BJ (cell line): ENCODE measurements around the gene PCDHGA10. TPM values are rescaled to one million over a fixed set of nuclear protein-coding genes. Genes with fewer than 3 reads are reported as not detected.
"Not testable (repeated sequence)": the region's sequence is repeated elsewhere in the genome, so short reads cannot be mapped to it uniquely, and the experiment has no call there.

Experiments used
- CTCF ChIA-PET: fragments of 350-600 bp; formaldehyde crosslinking; extraction: SDS; loops from one replicate; lab custom pipeline; 2021; ENCODE audit warnings: antibody characterized with exemption, inconsistent platforms; lab: Yijun Ruan, JAX
- POLR2A ChIA-PET: fragments of 300-600 bp; sonication (Branson Sonifier 250); formaldehyde crosslinking; extraction: SDS; loops from one replicate; lab custom pipeline; 2021; ENCODE audit warnings: antibody characterized with exemption; lab: Charles Lee
- DNase-seq: peaks from one replicate; pipeline ENCODE4 v3.0.0-alpha.2; 2011; ENCODE audit warnings: low read depth
- H3K27me3 ChIP-seq: 2 replicates; pipeline ENCODE4 v1.6.0; 2011; ENCODE audit warnings: low read length; ENCODE audit not compliant: control insufficient read depth, insufficient read depth
- H3K36me3 ChIP-seq: 2 replicates; pipeline ENCODE4 v1.5.1; 2011; ENCODE audit warnings: low read length; ENCODE audit not compliant: control insufficient read depth, insufficient read depth
- H3K4me3 ChIP-seq: 2 replicates; pipeline ENCODE4 v1.5.1; 2011; ENCODE audit warnings: low read depth, mild to moderate bottlenecking, control low read depth, low read length
- CTCF ChIP-seq: IDR thresholded peaks from 2 replicates; pipeline ENCODE4 v1.5.1; 2011; ENCODE audit warnings: low read depth, mild to moderate bottlenecking, control low read depth, inconsistent platforms, low read length, moderate library complexity; ENCODE audit not compliant: insufficient read depth
- polyA plus RNA-seq: library from polyadenylated mRNA; depleted of rRNA; stranded (reverse); fragments of >200 nt; gene quantifications from 2 replicates; pipeline ENCODE4 v1.2.3, GENCODE V29; 2011

PCDHGA10 gene
- polyA plus RNA-seq, 1 experiment = 3.9 TPM

GRCh38 chr5:141397756-141398551, 14.8 kb upstream of the PCDHGA10 start, which contains the start of gene PCDHGB5:
TSS of gene PCDHGB5 (plus strand) at chr5:141397947. CDS start at chr5:141398128, 181 bp downstream.
- TF ChIP-seq CTCF = peak; percentile 63
- not testable (repeated sequence) for H3K27me3 ChIP-seq, DNase-seq, H3K36me3 ChIP-seq
- H3K4me3 ChIP-seq = peak within 1 kb of the TSS; percentile 35
- ChIA-PET POLR2A (interaction anchor here (0.9 kb wide), 1 partner anchor 160 kb away, joined by 4 read pairs; no protein-coding TSS in a partner anchor), CTCF (interaction anchor here (0.7 to 4.2 kb wide), 21 partner anchors 9 to 168 kb away, joined by 3 to 28 read pairs (median 4); partner anchors contain the start of genes PCDHGA1, PCDHGA10, PCDHGA11 and PCDHGA4)

- Histone ChIP-seq H3K36me3 (no peaks in the 10 kb centered on the region; the same call in 1 of the 2 replicates), H3K27me3 (no peaks in the 10 kb centered on the region), H3K4me3 (no peak overlapping the region)
- ChIA-PET POLR2A (no interaction called here), CTCF (interaction anchor here (0.9 to 4.2 kb wide), 9 partner anchors 15 to 166 kb away, joined by 3 to 28 read pairs (median 4); partner anchors contain the start of genes PCDHGA10, PCDHGA11, PCDHGA4 and PCDHGA7)
- TF ChIP-seq CTCF = no peak
- no peak for DNase-seq
Observed at GRCh38 chr5:141398608-141399007, 14.2 kb upstream of the PCDHGA10 start.

GRCh38 chr5:141399555-141400258, 13.1 kb upstream of the PCDHGA10 start:
- ChIA-PET POLR2A (no interaction called here), CTCF (interaction anchor here (1.0 to 1.7 kb wide), 5 partner anchors 13 to 218 kb away, joined by 3 to 4 read pairs (median 3); partner anchors contain the start of genes PCDHB16 and PCDHGA10)
- Histone ChIP-seq H3K27me3 (no peaks in the 10 kb centered on the region), H3K36me3 (no peaks in the 10 kb centered on the region; the same call in 1 of the 2 replicates), H3K4me3 (no peak overlapping the region)
- DNase-seq = no peak
- no peak for TF ChIP-seq CTCF

- DNase-seq = no peak
- no peak within 1 kb of the TSS for H3K4me3 ChIP-seq
- no peaks in the 10 kb centered on the region for H3K27me3 ChIP-seq
- ChIA-PET POLR2A (no interaction called here), CTCF (interaction anchor here (0.6 to 1.5 kb wide), 4 partner anchors 12 to 161 kb away, joined by 3 to 8 read pairs (median 4); no protein-coding TSS in a partner anchor)
- TF ChIP-seq CTCF = peak; percentile 35; the same call in 1 of the 2 replicates
- H3K36me3 ChIP-seq = no peaks in the 10 kb centered on the region; the same call in 1 of the 2 replicates
Observed at GRCh38 chr5:141402553-141403243, 10.1 kb upstream of the PCDHGA10 start, which contains the start of gene PCDHGA9. TSS of gene PCDHGA9 (plus strand) at chr5:141402778. CDS start at chr5:141402953, 175 bp downstream.
